OCI-LY7 (cell line): Measurements from ENCODE around the gene PPP1R9A. TPM values are rescaled to one million over a fixed set of nuclear protein-coding genes. Genes with fewer than 3 reads are reported as not detected.

Experiments used
- BruUV-seq: library from RNA; stranded (reverse); fragments of 400-500 nt; replicated peaks from 2 replicates; lab custom pipeline; 2021; lab: Mats Ljungman, UMichigan
- CTCF ChIA-PET: fragments of 300-600 bp; sonication (Branson Sonifier 250); formaldehyde crosslinking; loops from one replicate; lab custom pipeline; 2022; ENCODE audit warnings: antibody characterized with exemption; ENCODE audit not compliant: unreplicated experiment; lab: Charles Lee
- POLR2A ChIA-PET: fragments of 300-600 bp; sonication (Branson Sonifier 250); formaldehyde crosslinking; loops from one replicate; lab custom pipeline; 2022; ENCODE audit warnings: antibody characterized with exemption; lab: Charles Lee
- DNase-seq: peaks from one replicate; pipeline ENCODE4 v3.0.0-alpha.2; 2015; ENCODE audit warnings: low spot score
- H2AFZ ChIP-seq: fragments of 200-600 bp; sonication (generic), shearing (Covaris generic); 2 replicates; pipeline ENCODE4 v1.6.1; 2014; ENCODE audit warnings: mild to moderate bottlenecking, antibody characterized with exemption, low read length, moderate library complexity
- H3K27ac ChIP-seq: fragments of 200-600 bp; sonication (generic); 2 replicates; pipeline ENCODE4 v1.5.1; 2014; ENCODE audit warnings: mixed run types, low read depth, mild to moderate bottlenecking, moderate library complexity, low read length, inconsistent platforms; ENCODE audit not compliant: poor library complexity, severe bottlenecking
- H3K36me3 ChIP-seq: fragments of 200-600 bp; sonication (generic); 2 replicates; pipeline ENCODE4 v1.6.1; 2014; ENCODE audit warnings: mild to moderate bottlenecking, antibody characterized with exemption, low read length, moderate library complexity, mixed read lengths; ENCODE audit not compliant: insufficient read depth
- H3K4me1 ChIP-seq: fragments of 200-600 bp; sonication (generic); 2 replicates; pipeline ENCODE4 v1.5.1; 2014; ENCODE audit warnings: mild to moderate bottlenecking, low read length; ENCODE audit not compliant: insufficient read depth, poor library complexity, severe bottlenecking
- H3K4me2 ChIP-seq: fragments of 200-600 bp; sonication (generic); 2 replicates; pipeline ENCODE4 v1.6.1; 2014; ENCODE audit warnings: mild to moderate bottlenecking, low read length
- H3K4me3 ChIP-seq: fragments of 200-600 bp; sonication (generic); 2 replicates; pipeline ENCODE4 v1.5.1; 2014; ENCODE audit warnings: mild to moderate bottlenecking, low read depth, low read length; ENCODE audit not compliant: poor library complexity, severe bottlenecking
- H3K79me2 ChIP-seq: fragments of 200-600 bp; sonication (generic); 2 replicates; pipeline ENCODE4 v1.6.1; 2016; ENCODE audit warnings: low read depth, mild to moderate bottlenecking, low read length, moderate library complexity, mixed read lengths; ENCODE audit not compliant: insufficient read depth
- H3K9me2 ChIP-seq: fragments of 200-600 bp; sonication (generic); 2 replicates; pipeline ENCODE4 v1.6.1; 2016; ENCODE audit warnings: mild to moderate bottlenecking, low read length, mixed read lengths; ENCODE audit not compliant: insufficient read depth
- H3K9me3 ChIP-seq: fragments of 200-600 bp; sonication (generic); 2 replicates; pipeline ENCODE4 v1.6.1; 2014; ENCODE audit warnings: mild to moderate bottlenecking, mixed run types, low read length, mixed read lengths
- H4K20me1 ChIP-seq: fragments of 200-600 bp; sonication (generic); 2 replicates; pipeline ENCODE4 v1.6.1; 2014; ENCODE audit warnings: mild to moderate bottlenecking, antibody characterized with exemption, low read length, moderate library complexity, mixed read lengths; ENCODE audit not compliant: insufficient read depth
- EZH2phosphoT487 ChIP-seq: fragments of 200-600 bp; sonication (generic); IDR thresholded peaks from 2 replicates; pipeline ENCODE4 v1.6.1; 2018; ENCODE audit warnings: low read depth, borderline replicate concordance, mild to moderate bottlenecking, mixed run types, antibody characterized with exemption, low read length, moderate library complexity, mixed read lengths
- intact Hi-C: fragments of 100-400 bp; cut with micrococcal nuclease; formaldehyde crosslinking; loops from one replicate; pipeline ENCODE4 v1.10.0; 2022; ENCODE audit not compliant: unreplicated experiment
- total RNA-seq, 2 experiments: library from RNA; depleted of rRNA in 1 of 2; stranded (reverse); fragments of >200 nt in 1 of 2; shearing (Covaris generic) in 1 of 2; gene quantifications; 2 replicates each; pipeline ENCODE4 v1.2.3, GENCODE V29; 2014 to 2022
- TF ChIP-seq, protein P1 (sequence below): fragments of 200-600 bp; sonication (generic); conservative IDR thresholded peaks from 2 replicates; pipeline ENCODE4 v1.5.1; 2014; ENCODE audit warnings: mild to moderate bottlenecking, antibody characterized with exemption, low read length, moderate library complexity, mixed read lengths

The PPP1R9A gene
- total RNA-seq, 2 experiments from 2014 or later: not detected

DNA sequence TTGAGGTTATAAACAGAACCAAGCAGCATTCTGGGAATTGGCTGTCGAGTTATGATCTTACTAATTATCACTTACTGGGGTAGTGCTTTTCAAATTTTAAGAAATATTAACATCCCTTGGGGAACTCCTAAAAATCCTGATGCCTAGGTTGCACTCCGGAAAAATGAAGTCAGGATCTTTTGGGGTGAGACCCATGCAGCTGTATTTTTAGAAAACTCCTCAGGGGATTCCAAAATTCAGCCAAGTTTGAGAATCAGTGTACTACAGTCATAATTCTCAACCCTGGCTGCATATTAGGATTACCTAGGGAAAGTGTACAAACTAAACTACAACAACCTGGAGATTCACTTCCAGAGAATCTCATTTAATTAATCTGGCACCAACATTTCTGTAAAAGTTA is 17.2 kb upstream of the PPP1R9A start:
- H4K20me1 ChIP-seq: no peaks in the 10 kb centered on the region
- BruUV-seq: no TSS peak
- H3K4me1 ChIP-seq: no peaks in the 10 kb centered on the region
- CTCF ChIA-PET: no interaction called here
- TF ChIP-seq, protein P1, sequence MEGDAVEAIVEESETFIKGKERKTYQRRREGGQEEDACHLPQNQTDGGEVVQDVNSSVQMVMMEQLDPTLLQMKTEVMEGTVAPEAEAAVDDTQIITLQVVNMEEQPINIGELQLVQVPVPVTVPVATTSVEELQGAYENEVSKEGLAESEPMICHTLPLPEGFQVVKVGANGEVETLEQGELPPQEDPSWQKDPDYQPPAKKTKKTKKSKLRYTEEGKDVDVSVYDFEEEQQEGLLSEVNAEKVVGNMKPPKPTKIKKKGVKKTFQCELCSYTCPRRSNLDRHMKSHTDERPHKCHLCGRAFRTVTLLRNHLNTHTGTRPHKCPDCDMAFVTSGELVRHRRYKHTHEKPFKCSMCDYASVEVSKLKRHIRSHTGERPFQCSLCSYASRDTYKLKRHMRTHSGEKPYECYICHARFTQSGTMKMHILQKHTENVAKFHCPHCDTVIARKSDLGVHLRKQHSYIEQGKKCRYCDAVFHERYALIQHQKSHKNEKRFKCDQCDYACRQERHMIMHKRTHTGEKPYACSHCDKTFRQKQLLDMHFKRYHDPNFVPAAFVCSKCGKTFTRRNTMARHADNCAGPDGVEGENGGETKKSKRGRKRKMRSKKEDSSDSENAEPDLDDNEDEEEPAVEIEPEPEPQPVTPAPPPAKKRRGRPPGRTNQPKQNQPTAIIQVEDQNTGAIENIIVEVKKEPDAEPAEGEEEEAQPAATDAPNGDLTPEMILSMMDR: no peak
- TF ChIP-seq EZH2phosphoT487: no peak
- H3K4me2 ChIP-seq: no peak overlapping the region
- H3K4me3 ChIP-seq: no peak overlapping the region
- H3K9me3 ChIP-seq: no peaks in the 10 kb centered on the region
- no peaks in the 10 kb centered on the region for H3K79me2 ChIP-seq
- no peak overlapping the region for H2AFZ ChIP-seq
- H3K36me3 ChIP-seq: no peaks in the 10 kb centered on the region
- intact Hi-C loops: no loop called here
- POLR2A ChIA-PET: no interaction called here
- H3K9me2 ChIP-seq: no peaks in the 10 kb centered on the region
- no peak for DNase-seq
- H3K27ac ChIP-seq: no peak overlapping the region

DNA sequence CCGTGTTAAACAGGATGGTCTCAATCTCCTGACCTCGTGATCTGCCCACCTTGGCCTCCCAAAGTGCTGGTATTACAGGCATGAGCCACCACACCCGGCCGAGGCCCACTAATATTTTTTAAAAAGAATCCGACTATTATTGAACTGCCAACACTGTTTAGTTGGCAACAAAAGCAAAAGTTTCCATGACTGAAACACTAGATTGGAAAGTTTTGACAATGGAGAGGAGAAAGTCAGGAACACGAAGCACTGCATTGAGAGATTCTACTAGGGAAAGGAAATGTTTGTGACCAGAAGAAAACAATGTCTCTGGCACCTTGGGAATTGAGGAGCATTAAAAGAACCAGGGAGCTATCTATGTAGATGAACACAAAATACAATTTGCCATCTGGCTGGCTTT is 13.7 kb upstream of the PPP1R9A start:
- no peak overlapping the region for H3K27ac ChIP-seq

DNA sequence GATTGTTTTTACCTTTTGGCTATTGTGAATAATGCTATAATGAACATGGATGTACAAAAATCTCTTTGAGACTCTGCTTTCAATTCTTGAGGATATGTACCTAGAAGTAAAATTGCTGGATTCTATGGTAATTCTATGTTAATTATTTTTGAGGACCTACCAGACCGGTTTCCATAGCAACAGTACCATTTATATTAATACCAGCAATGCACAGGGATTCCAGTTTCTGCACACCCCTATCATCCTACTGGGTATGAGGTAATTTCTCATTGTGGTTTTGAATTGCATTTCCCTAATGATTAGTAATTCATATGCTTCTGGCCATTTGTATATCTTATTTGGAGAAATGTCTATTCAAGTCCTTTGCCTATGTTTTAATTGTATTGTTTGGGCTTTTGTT is 9.9 kb upstream of the PPP1R9A start:
- intact Hi-C loops: no loop called here

More for the DNA sequence above, 13.7 kb upstream of the PPP1R9A start:
- Histone ChIP-seq H2AFZ (no peak overlapping the region), H3K9me3 (no peaks in the 10 kb centered on the region), H3K4me2 (no peak overlapping the region), H3K79me2 (no peaks in the 10 kb centered on the region), H4K20me1 (no peaks in the 10 kb centered on the region), H3K4me1 (no peaks in the 10 kb centered on the region), H3K4me3 (no peak overlapping the region), H3K36me3 (no peaks in the 10 kb centered on the region), H3K9me2 (no peaks in the 10 kb centered on the region; the same call in 1 of the 2 replicates)
- ChIA-PET CTCF (no interaction called here), POLR2A (no interaction called here)
- TF ChIP-seq, protein P1: no peak
- TF ChIP-seq EZH2phosphoT487: no peak
- no peak for DNase-seq
- no TSS peak for BruUV-seq
- intact Hi-C loops: no loop called here

More for the DNA sequence above, 9.9 kb upstream of the PPP1R9A start:
- Histone ChIP-seq H3K9me2 (no peaks in the 10 kb centered on the region; the same call in 1 of the 2 replicates), H3K36me3 (no peaks in the 10 kb centered on the region), H3K9me3 (no peaks in the 10 kb centered on the region), H3K79me2 (no peaks in the 10 kb centered on the region), H3K4me1 (no peaks in the 10 kb centered on the region), H3K4me2 (no peak overlapping the region), H4K20me1 (no peaks in the 10 kb centered on the region), H3K27ac (no peak overlapping the region), H3K4me3 (no peak overlapping the region), H2AFZ (no peak overlapping the region)
- POLR2A ChIA-PET: no interaction called here
- no peak for TF ChIP-seq EZH2phosphoT487
- TF ChIP-seq, protein P1: no peak
- no peak for DNase-seq
- CTCF ChIA-PET: no interaction called here
- BruUV-seq: no TSS peak
